ENCODE results near the gene KIAA1328. TPM values are rescaled to one million over a fixed set of nuclear protein-coding genes. Genes with fewer than 3 reads are reported as not detected.

KIAA1328 gene
- total and polyA plus RNA-seq, 2 donors: 4.2 to 6.1 TPM

DNA sequence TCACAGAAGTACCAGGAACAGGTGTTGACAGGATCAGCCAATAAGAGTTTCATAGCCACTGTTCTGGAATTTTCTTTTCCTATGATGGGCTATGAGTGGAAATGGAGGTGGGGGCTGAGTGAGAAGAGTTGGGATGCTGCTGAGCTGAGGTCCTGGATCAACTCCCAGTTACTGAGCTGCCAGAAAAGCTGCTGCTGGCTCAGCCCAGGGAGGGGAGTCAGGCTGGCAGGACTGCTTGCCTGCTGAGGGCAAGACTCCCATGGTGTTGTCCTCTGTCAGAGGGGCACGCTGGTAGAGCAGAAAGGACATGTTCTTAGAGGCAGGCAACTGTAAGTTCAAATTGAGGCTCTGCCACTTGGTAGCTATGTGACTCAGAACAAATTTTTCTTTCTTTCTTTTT lies 11.9 kb upstream of the KIAA1328 start:
- Histone ChIP-seq H3K27ac (ENCODE audit: low read depth in 1 of 2, low read length in 1 of 2) (no peak overlapping the region), H3K4me3 (ENCODE audit: low read length in 2 of 2) (no peak overlapping the region), H3K36me3 (ENCODE audit: control insufficient read depth in 2 of 2, insufficient read depth in 2 of 2, low read length in 1 of 2) (peaks cover 29 to 57% of the 10 kb centered on the region in 2 donors), H3K4me1 (ENCODE audit: control insufficient read depth in 2 of 2, insufficient read depth in 2 of 2, low read length in 2 of 2) (no peaks in the 10 kb centered on the region), H3K27me3 (ENCODE audit: control insufficient read depth in 2 of 2, insufficient read depth in 1 of 2, low read length in 1 of 2) (no peaks in the 10 kb centered on the region), H3K9me3 (ENCODE audit: control insufficient read depth in 2 of 2, insufficient read depth in 1 of 2, low read length in 1 of 2) (no peaks in the 10 kb centered on the region)
- 100% methylated on average over 1 of the region's 1 CpG for WGBS
- no peak for DNase-seq (ENCODE audit: low read depth in 6 of 9, low spot score in 9 of 9)

DNA sequence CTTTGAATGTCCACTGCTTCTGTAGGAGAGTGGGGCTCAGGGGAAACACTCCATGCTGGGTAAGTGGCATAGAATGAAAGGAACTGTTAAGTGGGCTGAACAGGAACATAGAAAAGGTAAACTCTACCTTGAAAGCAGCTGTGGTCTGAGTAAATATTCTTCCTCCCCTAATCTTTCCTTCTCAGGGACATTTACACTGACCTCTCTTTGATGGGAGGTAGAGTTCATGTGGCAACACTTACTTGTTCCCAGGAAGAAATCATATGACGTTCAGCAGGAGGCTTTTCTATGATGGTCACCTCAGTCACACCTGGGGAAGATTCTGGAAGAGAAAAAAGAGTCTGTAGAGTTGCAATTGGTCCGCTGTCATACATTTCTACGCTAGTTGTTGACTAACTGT lies 10.3 kb upstream of the KIAA1328 start:
- Histone ChIP-seq H3K27ac (ENCODE audit: low read depth in 1 of 2, low read length in 1 of 2) (no peak overlapping the region), H3K36me3 (ENCODE audit: control insufficient read depth in 2 of 2, insufficient read depth in 2 of 2, low read length in 1 of 2) (peaks cover 19 to 51% of the 10 kb centered on the region in 2 donors), H3K4me1 (ENCODE audit: control insufficient read depth in 2 of 2, insufficient read depth in 2 of 2, low read length in 2 of 2) (no peaks in the 10 kb centered on the region), H3K4me3 (ENCODE audit: low read length in 2 of 2) (no peak overlapping the region), H3K9me3 (ENCODE audit: control insufficient read depth in 2 of 2, insufficient read depth in 1 of 2, low read length in 1 of 2) (no peaks in the 10 kb centered on the region), H3K27me3 (ENCODE audit: control insufficient read depth in 2 of 2, insufficient read depth in 1 of 2, low read length in 1 of 2) (no peaks in the 10 kb centered on the region)
- WGBS: 99% methylated on average over 3 of the region's 3 CpGs
- no peak for DNase-seq (ENCODE audit: low read depth in 6 of 9, low spot score in 9 of 9)

DNA sequence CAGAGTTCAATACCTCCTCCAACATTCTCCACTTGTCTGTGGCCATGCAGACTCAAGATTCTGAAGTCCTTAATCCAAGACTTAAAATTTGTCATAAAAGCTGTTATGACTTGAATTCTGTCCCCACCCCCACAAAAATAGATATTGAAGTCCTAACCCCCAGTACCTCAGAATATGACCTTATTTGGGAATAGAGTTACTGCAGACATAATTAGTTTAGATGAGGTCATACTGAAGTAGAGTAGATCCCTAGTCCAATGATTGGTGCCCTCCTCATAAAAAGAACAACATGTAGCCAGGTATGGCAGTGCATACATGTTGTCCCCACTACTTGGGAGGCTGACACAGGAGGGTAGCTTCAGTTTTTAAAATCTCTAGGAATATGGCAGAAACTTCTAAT lies 9.3 kb upstream of the KIAA1328 start:
- Histone ChIP-seq H3K4me3 (ENCODE audit: low read length in 2 of 2) (no peak overlapping the region), H3K36me3 (ENCODE audit: control insufficient read depth in 2 of 2, insufficient read depth in 2 of 2, low read length in 1 of 2) (peaks cover 19 to 52% of the 10 kb centered on the region in 2 donors), H3K27me3 (ENCODE audit: control insufficient read depth in 2 of 2, insufficient read depth in 1 of 2, low read length in 1 of 2) (no peaks in the 10 kb centered on the region), H3K27ac (ENCODE audit: low read depth in 1 of 2, low read length in 1 of 2) (no peak overlapping the region), H3K4me1 (ENCODE audit: control insufficient read depth in 2 of 2, insufficient read depth in 2 of 2, low read length in 2 of 2) (no peaks in the 10 kb centered on the region), H3K9me3 (ENCODE audit: control insufficient read depth in 2 of 2, insufficient read depth in 1 of 2, low read length in 1 of 2) (no peaks in the 10 kb centered on the region)
- no peak for DNase-seq (ENCODE audit: low read depth in 6 of 9, low spot score in 9 of 9)

DNA sequence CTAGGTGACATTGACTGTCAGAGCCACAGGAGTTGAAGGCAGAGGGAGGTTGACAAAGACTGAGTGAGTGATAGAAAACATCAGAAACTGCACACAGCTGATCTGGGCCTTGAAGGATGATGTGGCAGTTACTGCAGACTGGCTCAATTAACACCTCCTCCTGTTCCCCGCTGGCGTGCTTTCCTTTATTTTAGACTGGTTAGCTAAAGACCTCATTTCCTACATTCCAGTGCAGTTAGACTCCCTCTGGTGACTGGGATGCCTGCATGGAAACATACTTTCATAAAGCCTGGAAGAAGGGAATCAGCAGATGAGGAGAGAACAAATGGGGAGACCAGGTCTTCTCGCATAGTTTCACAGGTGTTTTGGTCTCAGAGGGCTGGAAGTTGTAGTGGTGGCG lies 7.2 kb upstream of the KIAA1328 start:
- no peak for DNase-seq (ENCODE audit: low read depth in 6 of 9, low spot score in 9 of 9)
- H3K9me3 ChIP-seq (ENCODE audit: control insufficient read depth in 2 of 2, insufficient read depth in 1 of 2, low read length in 1 of 2): no peaks in the 10 kb centered on the region
- 96% methylated on average over 4 of the region's 4 CpGs for WGBS
- no peak overlapping the region for H3K27ac ChIP-seq (ENCODE audit: low read depth in 1 of 2, low read length in 1 of 2)
- no peaks in the 10 kb centered on the region for H3K4me1 ChIP-seq (ENCODE audit: control insufficient read depth in 2 of 2, insufficient read depth in 2 of 2, low read length in 2 of 2)
- no peaks in the 10 kb centered on the region for H3K27me3 ChIP-seq (ENCODE audit: control insufficient read depth in 2 of 2, insufficient read depth in 1 of 2, low read length in 1 of 2)
- H3K36me3 ChIP-seq (ENCODE audit: control insufficient read depth in 2 of 2, insufficient read depth in 2 of 2, low read length in 1 of 2): peaks cover 14 to 41% of the 10 kb centered on the region in 2 donors
- no peak overlapping the region for H3K4me3 ChIP-seq (ENCODE audit: low read length in 2 of 2)

- H3K4me1 ChIP-seq (ENCODE audit: control insufficient read depth in 2 of 2, insufficient read depth in 2 of 2, low read length in 2 of 2): peaks cover 0 to 8% of the 10 kb centered on the region in 2 donors
- no peak overlapping the region for H3K4me3 ChIP-seq (ENCODE audit: low read length in 2 of 2)
- H3K27ac ChIP-seq (ENCODE audit: low read depth in 1 of 2, low read length in 1 of 2): no peak overlapping the region
- H3K9me3 ChIP-seq (ENCODE audit: control insufficient read depth in 2 of 2, insufficient read depth in 1 of 2, low read length in 1 of 2): no peaks in the 10 kb centered on the region
- no peak for DNase-seq (ENCODE audit: low read depth in 6 of 9, low spot score in 9 of 9)
- H3K27me3 ChIP-seq (ENCODE audit: control insufficient read depth in 2 of 2, insufficient read depth in 1 of 2, low read length in 1 of 2): no peaks in the 10 kb centered on the region
- peaks cover 3 to 19% of the 10 kb centered on the region in 2 donors for H3K36me3 ChIP-seq (ENCODE audit: control insufficient read depth in 2 of 2, insufficient read depth in 2 of 2, low read length in 1 of 2)
These were observed 3.4 kb upstream of the KIAA1328 start for GRCh38 chr18:36825526-36825925.

GRCh38 chr18:36826556-36826955 lies 2.4 kb upstream of the KIAA1328 start:
- over 99% methylated on average over 3 of the region's 3 CpGs for WGBS
- DNase-seq (ENCODE audit: low read depth in 6 of 9, low spot score in 9 of 9): no peak
- Histone ChIP-seq H3K4me3 (ENCODE audit: low read length in 2 of 2) (no peak overlapping the region), H3K4me1 (ENCODE audit: control insufficient read depth in 2 of 2, insufficient read depth in 2 of 2, low read length in 2 of 2) (peaks cover 0 to 8% of the 10 kb centered on the region in 2 donors), H3K27ac (ENCODE audit: low read depth in 1 of 2, low read length in 1 of 2) (no peak overlapping the region), H3K9me3 (ENCODE audit: control insufficient read depth in 2 of 2, insufficient read depth in 1 of 2, low read length in 1 of 2) (no peaks in the 10 kb centered on the region), H3K36me3 (ENCODE audit: control insufficient read depth in 2 of 2, insufficient read depth in 2 of 2, low read length in 1 of 2) (peaks cover 0 to 15% of the 10 kb centered on the region in 2 donors), H3K27me3 (ENCODE audit: control insufficient read depth in 2 of 2, insufficient read depth in 1 of 2, low read length in 1 of 2) (no peaks in the 10 kb centered on the region)

DNA sequence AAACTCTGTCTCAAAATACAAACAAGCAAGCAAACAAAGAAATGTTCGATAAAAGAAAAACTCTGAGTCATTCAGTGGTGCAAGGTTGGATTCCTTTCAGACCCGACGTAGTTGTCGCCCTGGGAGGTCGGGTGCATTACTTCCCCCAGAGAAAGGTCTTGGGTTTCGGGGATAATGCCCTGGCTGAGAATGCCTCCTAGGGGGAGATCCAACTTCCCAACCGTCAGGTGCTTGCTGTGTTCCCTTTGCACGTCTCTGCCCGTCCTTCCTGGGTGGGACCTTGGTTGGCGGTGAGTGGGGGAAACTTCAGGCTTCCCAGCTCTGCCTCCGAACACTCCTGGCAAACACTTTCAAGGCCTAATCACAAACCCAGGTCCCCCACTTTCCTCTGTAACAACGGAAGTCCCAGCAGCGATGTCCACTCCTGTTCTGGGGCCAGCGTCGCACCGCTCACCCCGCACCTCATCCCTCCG lies 734 bp upstream of the KIAA1328 start:
- H3K4me1 ChIP-seq (ENCODE audit: control insufficient read depth in 2 of 2, insufficient read depth in 2 of 2, low read length in 2 of 2): peaks cover 0 to 8% of the 10 kb centered on the region in 2 donors
- DNase-seq (ENCODE audit: low read depth in 6 of 9, low spot score in 9 of 9): peak in 6 of 9 donors; percentile 8 to 65 (median 36)
- H3K27ac ChIP-seq (ENCODE audit: low read depth in 1 of 2, low read length in 1 of 2): peak overlapping the region; percentile 84 to 87
- under 1% methylated on average over 18 of the region's 18 CpGs for WGBS
- H3K27me3 ChIP-seq (ENCODE audit: control insufficient read depth in 2 of 2, insufficient read depth in 1 of 2, low read length in 1 of 2): no peaks in the 10 kb centered on the region
- peaks cover 0 to 10% of the 10 kb centered on the region in 2 donors for H3K36me3 ChIP-seq (ENCODE audit: control insufficient read depth in 2 of 2, insufficient read depth in 2 of 2, low read length in 1 of 2)
- no peaks in the 10 kb centered on the region for H3K9me3 ChIP-seq (ENCODE audit: control insufficient read depth in 2 of 2, insufficient read depth in 1 of 2, low read length in 1 of 2)
- peak overlapping the region; percentile 95 to 99 for H3K4me3 ChIP-seq (ENCODE audit: low read length in 2 of 2)

DNA sequence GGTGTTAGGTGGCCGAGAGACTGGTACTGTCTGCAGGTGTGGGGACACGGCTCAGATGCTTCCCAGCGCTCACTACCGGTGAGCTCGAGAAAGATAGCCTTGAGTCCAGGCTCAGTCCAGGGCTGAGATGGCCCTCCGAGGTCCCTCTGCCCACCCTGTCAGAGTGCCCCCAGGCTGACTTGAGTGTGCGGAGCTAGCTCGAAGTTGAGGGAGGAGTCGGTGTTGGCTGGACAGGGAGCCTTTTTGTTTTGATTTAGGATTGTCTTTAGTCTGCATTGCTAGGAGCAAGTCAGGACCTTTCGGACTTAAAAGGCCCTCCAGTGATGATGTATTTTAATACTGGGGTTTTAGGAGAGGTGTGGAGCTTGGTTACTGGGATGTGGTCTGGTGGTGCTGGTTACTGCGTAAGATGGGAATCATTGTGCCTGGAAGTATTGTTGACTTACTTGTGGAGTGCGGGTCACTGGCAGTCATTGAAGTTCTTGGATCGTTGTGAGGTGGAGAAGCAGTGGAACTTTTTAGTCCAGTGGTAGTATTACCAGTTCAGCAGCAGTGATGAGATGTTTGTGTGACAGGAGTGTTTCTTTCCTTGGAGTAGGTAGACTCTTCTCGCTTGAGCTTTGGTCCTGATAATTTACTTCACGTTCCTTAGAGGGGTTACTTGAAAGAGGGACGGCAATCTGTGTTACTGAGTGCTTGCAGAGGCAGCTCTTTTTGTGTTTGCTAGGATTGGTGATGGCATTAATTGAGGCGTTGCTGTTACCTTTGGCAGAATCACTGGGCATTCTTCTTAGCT lies 633 bp downstream of the KIAA1328 start:
- 32% methylated on average over 17 of the region's 17 CpGs for WGBS
- peak overlapping the region; percentile 95 to 99 for H3K4me3 ChIP-seq (ENCODE audit: low read length in 2 of 2)
- DNase-seq (ENCODE audit: low read depth in 6 of 9, low spot score in 9 of 9): peak in 5 of 9 donors; percentile 4 to 23 (median 11)

GRCh38 chr18:36830158-36830495 lies 1.2 kb downstream of the KIAA1328 start:
- Histone ChIP-seq H3K9me3 (ENCODE audit: control insufficient read depth in 2 of 2, insufficient read depth in 1 of 2, low read length in 1 of 2) (no peaks in the 10 kb centered on the region), H3K27me3 (ENCODE audit: control insufficient read depth in 2 of 2, insufficient read depth in 1 of 2, low read length in 1 of 2) (no peaks in the 10 kb centered on the region), H3K4me3 (ENCODE audit: low read length in 2 of 2) (peak overlapping the region in 1 of 2 donors; percentile 99), H3K36me3 (ENCODE audit: control insufficient read depth in 2 of 2, insufficient read depth in 2 of 2, low read length in 1 of 2) (no peaks in the 10 kb centered on the region), H3K4me1 (ENCODE audit: control insufficient read depth in 2 of 2, insufficient read depth in 2 of 2, low read length in 2 of 2) (peaks cover 0 to 8% of the 10 kb centered on the region in 2 donors), H3K27ac (ENCODE audit: low read depth in 1 of 2, low read length in 1 of 2) (no peak overlapping the region)
- WGBS: 87% methylated on average over 1 of the region's 1 CpG
- DNase-seq (ENCODE audit: low read depth in 6 of 9, low spot score in 9 of 9): no peak

More for the DNA sequence above, 633 bp downstream of the KIAA1328 start:
- H3K4me1 ChIP-seq (ENCODE audit: control insufficient read depth in 2 of 2, insufficient read depth in 2 of 2, low read length in 2 of 2): peaks cover 0 to 8% of the 10 kb centered on the region in 2 donors
- peak overlapping the region; percentile 32 to 64 for H3K27ac ChIP-seq (ENCODE audit: low read depth in 1 of 2, low read length in 1 of 2)
- no peaks in the 10 kb centered on the region for H3K9me3 ChIP-seq (ENCODE audit: control insufficient read depth in 2 of 2, insufficient read depth in 1 of 2, low read length in 1 of 2)
- no peaks in the 10 kb centered on the region for H3K27me3 ChIP-seq (ENCODE audit: control insufficient read depth in 2 of 2, insufficient read depth in 1 of 2, low read length in 1 of 2)
- no peaks in the 10 kb centered on the region for H3K36me3 ChIP-seq (ENCODE audit: control insufficient read depth in 2 of 2, insufficient read depth in 2 of 2, low read length in 1 of 2)

Data from thymus (tissue), 11 donors.